SKM-1 treated with dmso at 0.1 percent for 144 hours (cell line): ENCODE data around the gene USP25.
"Not testable (repeated sequence)": the region's sequence is repeated elsewhere in the genome, so short reads cannot be mapped to it uniquely, and the experiment has no call there.

Source experiments
- DNase-seq: peaks from one replicate; lab custom pipeline; 2025; ENCODE audit not compliant: unreplicated experiment; lab: John Stamatoyannopoulos, UW

The USP25 gene

GRCh38 chr21:15732290-15732995 lies 2.7 kb downstream of the USP25 start:
- DNase-seq, result peak; percentile 78

- DNase-seq, result no peak
Observed at GRCh38 chr21:15732996-15733329, 3.2 kb downstream of the USP25 start.

GRCh38 chr21:15735409-15735808 lies 5.6 kb downstream of the USP25 start:
- DNase-seq, result no peak

GRCh38 chr21:15735931-15736330 lies 6.1 kb downstream of the USP25 start:
- peak; percentile 22 for DNase-seq

GRCh38 chr21:15738779-15739178 lies 9.0 kb downstream of the USP25 start:
- DNase-seq, result not testable (repeated sequence)

- no peak for DNase-seq
Observed at GRCh38 chr21:15740383-15740782, 10.6 kb downstream of the USP25 start.

GRCh38 chr21:15741510-15741909 lies 11.7 kb downstream of the USP25 start:
- no peak for DNase-seq

GRCh38 chr21:15742052-15742670 lies 12.4 kb downstream of the USP25 start:
- DNase-seq, result no peak

- no peak for DNase-seq
Observed at GRCh38 chr21:15742694-15743093, 12.9 kb downstream of the USP25 start.

- DNase-seq, result no peak
Observed at GRCh38 chr21:15743593-15743992, 13.8 kb downstream of the USP25 start.

GRCh38 chr21:15744926-15745325 lies 15.1 kb downstream of the USP25 start:
- DNase-seq, result no peak

- DNase-seq, result no peak
Observed at GRCh38 chr21:15748586-15748985, 18.8 kb downstream of the USP25 start.

GRCh38 chr21:15749082-15749860 lies 19.5 kb downstream of the USP25 start:
- DNase-seq, result no peak

- no peak for DNase-seq
Observed at GRCh38 chr21:15749861-15750159, 20.0 kb downstream of the USP25 start.

- DNase-seq, result no peak
Observed at GRCh38 chr21:15751037-15751436, 21.3 kb downstream of the USP25 start.

GRCh38 chr21:15751546-15751945 lies 21.8 kb downstream of the USP25 start:
- DNase-seq, result no peak

GRCh38 chr21:15752763-15753407 lies 23.1 kb downstream of the USP25 start:
- DNase-seq, result no peak

- no peak for DNase-seq
Observed at GRCh38 chr21:15753741-15754140, 24.0 kb downstream of the USP25 start.

- DNase-seq, result no peak
Observed at GRCh38 chr21:15754640-15755039, 24.9 kb downstream of the USP25 start.

- DNase-seq, result no peak
Observed at GRCh38 chr21:15755125-15755524, 25.3 kb downstream of the USP25 start.

- DNase-seq, result no peak
Observed at GRCh38 chr21:15759469-15759868, 29.7 kb downstream of the USP25 start.
